ENCODE results near the gene LDHB.
A peak's percentile ranks its signal among the peaks of the same experiment; 100 is the strongest.
"Not testable (repeated sequence)": the region's sequence is repeated elsewhere in the genome, so short reads cannot be mapped to it uniquely, and the experiment has no call there.

Gene LDHB

GRCh38 chr12:21657326-21658077, at the start of gene LDHB:
Gene LDHB, minus strand, starts transcription at chr12:21657842. Its CDS starts 3,171 bp downstream, at chr12:21654671.
- peak; percentile 74 for DNase-seq (ENCODE audit: low read depth, low spot score)

GRCh38 chr12:21704847-21705246, 47.2 kb upstream of the LDHB start:
- DNase-seq (ENCODE audit: low read depth, low spot score): no peak

- DNase-seq (ENCODE audit: low read depth, low spot score): no peak
Measured at GRCh38 chr12:21699851-21700250, 42.2 kb upstream of the LDHB start.

GRCh38 chr12:21697904-21698630, 40.4 kb upstream of the LDHB start:
- DNase-seq (ENCODE audit: low read depth, low spot score): no peak

- DNase-seq (ENCODE audit: low read depth, low spot score): no peak
Measured at GRCh38 chr12:21696625-21697024, 39.0 kb upstream of the LDHB start.

- no peak for DNase-seq (ENCODE audit: low read depth, low spot score)
Measured at GRCh38 chr12:21695986-21696385, 38.3 kb upstream of the LDHB start.

- no peak for DNase-seq (ENCODE audit: low read depth, low spot score)
Measured at GRCh38 chr12:21694660-21695059, 37.0 kb upstream of the LDHB start.

- no peak for DNase-seq (ENCODE audit: low read depth, low spot score)
Measured at GRCh38 chr12:21691515-21691914, 33.9 kb upstream of the LDHB start.

- DNase-seq (ENCODE audit: low read depth, low spot score): no peak
Measured at GRCh38 chr12:21690704-21691368, 33.2 kb upstream of the LDHB start.

- DNase-seq (ENCODE audit: low read depth, low spot score): no peak
Measured at GRCh38 chr12:21683115-21683514, 25.5 kb upstream of the LDHB start.

GRCh38 chr12:21678959-21679358, 21.3 kb upstream of the LDHB start:
- no peak for DNase-seq (ENCODE audit: low read depth, low spot score)

- DNase-seq (ENCODE audit: low read depth, low spot score): no peak
Measured at GRCh38 chr12:21677622-21678277, 20.1 kb upstream of the LDHB start.

- DNase-seq (ENCODE audit: low read depth, low spot score): no peak
Measured at GRCh38 chr12:21677204-21677603, 19.6 kb upstream of the LDHB start.

GRCh38 chr12:21676776-21677175, 19.1 kb upstream of the LDHB start:
- DNase-seq (ENCODE audit: low read depth, low spot score): no peak

GRCh38 chr12:21675641-21676040, 18.0 kb upstream of the LDHB start:
- DNase-seq (ENCODE audit: low read depth, low spot score): no peak

GRCh38 chr12:21675096-21675495, 17.5 kb upstream of the LDHB start:
- DNase-seq (ENCODE audit: low read depth, low spot score): no peak

- not testable (repeated sequence) for DNase-seq (ENCODE audit: low read depth, low spot score)
Measured at GRCh38 chr12:21673830-21674552, 16.3 kb upstream of the LDHB start.

GRCh38 chr12:21672146-21672545, 14.5 kb upstream of the LDHB start:
- no peak for DNase-seq (ENCODE audit: low read depth, low spot score)

- no peak for DNase-seq (ENCODE audit: low read depth, low spot score)
Measured at GRCh38 chr12:21666722-21667121, 9.1 kb upstream of the LDHB start.

- no peak for DNase-seq (ENCODE audit: low read depth, low spot score)
Measured at GRCh38 chr12:21665816-21666215, 8.2 kb upstream of the LDHB start.

GRCh38 chr12:21662122-21662792, 4.6 kb upstream of the LDHB start:
- no peak for DNase-seq (ENCODE audit: low read depth, low spot score)

Measured in activated CD4-positive, CD25-positive, alpha-beta regulatory T cell treated with anti-CD3 and anti-CD28 coated beads, Interleukin-2, amount 50 U/mL, for 16 hours (primary cell).